Lower leg skin (tissue), 3 donors: ENCODE results near the gene AP1M1.

Experiments
- POLR2A ChIP-seq, 2 donors: fragments of 450-650 bp; IDR thresholded peaks; one replicate each; pipeline ENCODE4 v1.6.1; 2016 to 2017; ENCODE audit warnings: antibody characterized with exemption in 2 of 2, mild to moderate bottlenecking in 1 of 2, moderate library complexity in 1 of 2
- TF ChIP-seq, protein P1 (sequence below), 3 donors: fragments of 450-650 bp; IDR thresholded peaks; one replicate each; pipeline ENCODE4 v1.5.1; 2016; ENCODE audit warnings: antibody characterized with exemption in 3 of 3, mild to moderate bottlenecking in 3 of 3, moderate library complexity in 2 of 3

GRCh38 chr19:16226184-16226591 lies 28.5 kb downstream of the AP1M1 start:
- TF ChIP-seq, protein P1, sequence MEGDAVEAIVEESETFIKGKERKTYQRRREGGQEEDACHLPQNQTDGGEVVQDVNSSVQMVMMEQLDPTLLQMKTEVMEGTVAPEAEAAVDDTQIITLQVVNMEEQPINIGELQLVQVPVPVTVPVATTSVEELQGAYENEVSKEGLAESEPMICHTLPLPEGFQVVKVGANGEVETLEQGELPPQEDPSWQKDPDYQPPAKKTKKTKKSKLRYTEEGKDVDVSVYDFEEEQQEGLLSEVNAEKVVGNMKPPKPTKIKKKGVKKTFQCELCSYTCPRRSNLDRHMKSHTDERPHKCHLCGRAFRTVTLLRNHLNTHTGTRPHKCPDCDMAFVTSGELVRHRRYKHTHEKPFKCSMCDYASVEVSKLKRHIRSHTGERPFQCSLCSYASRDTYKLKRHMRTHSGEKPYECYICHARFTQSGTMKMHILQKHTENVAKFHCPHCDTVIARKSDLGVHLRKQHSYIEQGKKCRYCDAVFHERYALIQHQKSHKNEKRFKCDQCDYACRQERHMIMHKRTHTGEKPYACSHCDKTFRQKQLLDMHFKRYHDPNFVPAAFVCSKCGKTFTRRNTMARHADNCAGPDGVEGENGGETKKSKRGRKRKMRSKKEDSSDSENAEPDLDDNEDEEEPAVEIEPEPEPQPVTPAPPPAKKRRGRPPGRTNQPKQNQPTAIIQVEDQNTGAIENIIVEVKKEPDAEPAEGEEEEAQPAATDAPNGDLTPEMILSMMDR (IDR thresholded peaks at IDR 0.05) = no peak
- no peak for TF ChIP-seq POLR2A (IDR thresholded peaks at IDR 0.05)
